Keratinocyte (primary cell): ENCODE results near the gene MAGI1.

Experiments used
- EZH2 ChIP-seq: IDR thresholded peaks from one replicate; pipeline ENCODE4 v1.6.1; 2012; ENCODE audit warnings: inconsistent platforms, mild to moderate bottlenecking, low read length, moderate library complexity
- TF ChIP-seq, protein P1 (sequence below), 3 experiments: IDR thresholded peaks in 1 of 3; conservative IDR thresholded peaks in 1 of 3; optimal IDR thresholded peaks in 1 of 3; 2 replicates in 2 of 3; 3 replicates in 1 of 3; pipeline versions ENCODE3 to v1.5.1; 2011; ENCODE audit warnings: low read length in 3 of 3, mild to moderate bottlenecking in 3 of 3, moderate library complexity in 2 of 3, control low read depth in 1 of 3, inconsistent platforms in 1 of 3; ENCODE audit not compliant: insufficient read depth in 2 of 3; ENCODE audit errors: extremely low read depth in 1 of 3

DNA sequence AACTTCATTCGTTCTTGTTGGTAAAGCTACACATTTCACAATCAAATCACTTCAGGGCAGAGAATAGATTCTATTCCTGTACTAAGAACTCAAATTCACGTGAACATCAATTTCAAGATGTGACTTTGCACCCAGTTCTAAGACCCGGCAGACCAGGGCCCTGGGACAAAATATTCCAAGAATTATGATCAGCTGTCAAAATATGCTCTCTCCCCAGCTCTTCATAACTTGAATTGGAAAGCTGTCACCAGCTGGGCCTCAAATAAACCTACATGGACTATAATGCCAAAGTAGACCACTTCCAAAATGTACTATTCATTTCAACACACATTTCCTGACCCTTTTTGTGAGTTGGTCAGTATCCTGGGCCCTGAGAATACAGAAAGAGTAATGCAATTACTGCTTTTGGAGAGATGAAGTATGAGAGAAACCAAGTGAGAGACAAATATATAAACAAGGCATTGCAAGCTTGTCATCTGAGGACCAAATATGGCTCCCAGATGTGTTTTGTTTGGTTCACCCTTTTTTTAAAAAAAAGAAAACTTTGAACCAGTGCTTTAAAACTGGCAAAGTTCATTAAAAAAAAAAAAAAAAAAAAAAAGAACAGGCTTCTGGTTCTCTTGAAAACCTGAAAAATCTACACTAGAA lies 14.9 kb downstream of the MAGI1 start:
- TF ChIP-seq, protein P1, sequence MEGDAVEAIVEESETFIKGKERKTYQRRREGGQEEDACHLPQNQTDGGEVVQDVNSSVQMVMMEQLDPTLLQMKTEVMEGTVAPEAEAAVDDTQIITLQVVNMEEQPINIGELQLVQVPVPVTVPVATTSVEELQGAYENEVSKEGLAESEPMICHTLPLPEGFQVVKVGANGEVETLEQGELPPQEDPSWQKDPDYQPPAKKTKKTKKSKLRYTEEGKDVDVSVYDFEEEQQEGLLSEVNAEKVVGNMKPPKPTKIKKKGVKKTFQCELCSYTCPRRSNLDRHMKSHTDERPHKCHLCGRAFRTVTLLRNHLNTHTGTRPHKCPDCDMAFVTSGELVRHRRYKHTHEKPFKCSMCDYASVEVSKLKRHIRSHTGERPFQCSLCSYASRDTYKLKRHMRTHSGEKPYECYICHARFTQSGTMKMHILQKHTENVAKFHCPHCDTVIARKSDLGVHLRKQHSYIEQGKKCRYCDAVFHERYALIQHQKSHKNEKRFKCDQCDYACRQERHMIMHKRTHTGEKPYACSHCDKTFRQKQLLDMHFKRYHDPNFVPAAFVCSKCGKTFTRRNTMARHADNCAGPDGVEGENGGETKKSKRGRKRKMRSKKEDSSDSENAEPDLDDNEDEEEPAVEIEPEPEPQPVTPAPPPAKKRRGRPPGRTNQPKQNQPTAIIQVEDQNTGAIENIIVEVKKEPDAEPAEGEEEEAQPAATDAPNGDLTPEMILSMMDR (optimal IDR thresholded peaks at IDR 0.05 in 1 of 3, IDR thresholded peaks at IDR 0.05 in 1 of 3, conservative IDR thresholded peaks at IDR 0.05 in 1 of 3; ENCODE audit: extremely low read depth in 1 of 3, insufficient read depth in 2 of 3, low read length in 3 of 3), result no peak
- TF ChIP-seq EZH2, result no peak
